ENCODE results near the gene GRID1.

GRCh38 chr10:86387178-86387794, 20.7 kb upstream of the GRID1 start:
- TF ChIP-seq, protein P1, sequence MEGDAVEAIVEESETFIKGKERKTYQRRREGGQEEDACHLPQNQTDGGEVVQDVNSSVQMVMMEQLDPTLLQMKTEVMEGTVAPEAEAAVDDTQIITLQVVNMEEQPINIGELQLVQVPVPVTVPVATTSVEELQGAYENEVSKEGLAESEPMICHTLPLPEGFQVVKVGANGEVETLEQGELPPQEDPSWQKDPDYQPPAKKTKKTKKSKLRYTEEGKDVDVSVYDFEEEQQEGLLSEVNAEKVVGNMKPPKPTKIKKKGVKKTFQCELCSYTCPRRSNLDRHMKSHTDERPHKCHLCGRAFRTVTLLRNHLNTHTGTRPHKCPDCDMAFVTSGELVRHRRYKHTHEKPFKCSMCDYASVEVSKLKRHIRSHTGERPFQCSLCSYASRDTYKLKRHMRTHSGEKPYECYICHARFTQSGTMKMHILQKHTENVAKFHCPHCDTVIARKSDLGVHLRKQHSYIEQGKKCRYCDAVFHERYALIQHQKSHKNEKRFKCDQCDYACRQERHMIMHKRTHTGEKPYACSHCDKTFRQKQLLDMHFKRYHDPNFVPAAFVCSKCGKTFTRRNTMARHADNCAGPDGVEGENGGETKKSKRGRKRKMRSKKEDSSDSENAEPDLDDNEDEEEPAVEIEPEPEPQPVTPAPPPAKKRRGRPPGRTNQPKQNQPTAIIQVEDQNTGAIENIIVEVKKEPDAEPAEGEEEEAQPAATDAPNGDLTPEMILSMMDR (IDR thresholded peaks at IDR 0.05; ENCODE audit: insufficient read depth, low read depth, low read length): no peak
- no peak for TF ChIP-seq EZH2 (IDR thresholded peaks at IDR 0.05; ENCODE audit: insufficient read depth, low read length)
